Measurements from ENCODE around the gene PPP2CA. TPM values are rescaled to one million over a fixed set of nuclear protein-coding genes. Genes with fewer than 3 reads are reported as not detected.
"Not testable (repeated sequence)": the region's sequence is repeated elsewhere in the genome, so short reads cannot be mapped to it uniquely, and the experiment has no call there.

PPP2CA gene
- total RNA-seq, 2 donors from 2014 or later = 45.9 to 194 TPM

DNA sequence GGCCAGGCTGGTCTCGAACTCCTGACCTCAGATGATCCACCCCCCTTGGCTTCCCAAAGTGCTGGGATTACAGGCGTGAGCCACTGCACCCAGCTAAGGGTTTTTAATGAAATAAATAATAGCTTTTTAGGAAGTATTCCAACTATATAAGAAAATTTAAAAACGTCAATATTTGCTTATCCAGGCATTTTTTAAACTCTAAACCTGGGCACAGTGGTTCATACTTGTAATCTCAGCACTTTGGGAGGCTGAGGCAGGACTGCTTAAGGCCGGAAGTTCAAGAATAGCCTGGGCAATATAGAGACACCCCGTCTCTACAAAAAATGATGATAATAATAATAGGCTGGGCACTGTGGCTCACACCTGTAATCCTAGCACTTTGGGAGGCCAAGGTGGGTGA lies 63.3 kb downstream of the PPP2CA start:
- Histone ChIP-seq H3K36me3 (replicated peaks in 1 of 2; ENCODE audit: insufficient read depth in 1 of 2, low read depth in 2 of 2) (peaks cover 34 to 35% of the 10 kb centered on the region in 2 donors), H3K27ac (no peak overlapping the region), H3K4me3 (no peak overlapping the region), H3K4me1 (no peaks in the 10 kb centered on the region), H3K27me3 (no peaks in the 10 kb centered on the region), H3K9me3 (no peaks in the 10 kb centered on the region)
- intact Hi-C loops (cut with DNase I) = no loop called here
- TF ChIP-seq, protein P1, sequence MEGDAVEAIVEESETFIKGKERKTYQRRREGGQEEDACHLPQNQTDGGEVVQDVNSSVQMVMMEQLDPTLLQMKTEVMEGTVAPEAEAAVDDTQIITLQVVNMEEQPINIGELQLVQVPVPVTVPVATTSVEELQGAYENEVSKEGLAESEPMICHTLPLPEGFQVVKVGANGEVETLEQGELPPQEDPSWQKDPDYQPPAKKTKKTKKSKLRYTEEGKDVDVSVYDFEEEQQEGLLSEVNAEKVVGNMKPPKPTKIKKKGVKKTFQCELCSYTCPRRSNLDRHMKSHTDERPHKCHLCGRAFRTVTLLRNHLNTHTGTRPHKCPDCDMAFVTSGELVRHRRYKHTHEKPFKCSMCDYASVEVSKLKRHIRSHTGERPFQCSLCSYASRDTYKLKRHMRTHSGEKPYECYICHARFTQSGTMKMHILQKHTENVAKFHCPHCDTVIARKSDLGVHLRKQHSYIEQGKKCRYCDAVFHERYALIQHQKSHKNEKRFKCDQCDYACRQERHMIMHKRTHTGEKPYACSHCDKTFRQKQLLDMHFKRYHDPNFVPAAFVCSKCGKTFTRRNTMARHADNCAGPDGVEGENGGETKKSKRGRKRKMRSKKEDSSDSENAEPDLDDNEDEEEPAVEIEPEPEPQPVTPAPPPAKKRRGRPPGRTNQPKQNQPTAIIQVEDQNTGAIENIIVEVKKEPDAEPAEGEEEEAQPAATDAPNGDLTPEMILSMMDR (IDR thresholded peaks at IDR 0.05) = no peak
- no peak for TF ChIP-seq POLR2A (IDR thresholded peaks at IDR 0.05)
- no peak for ATAC-seq
- DNase-seq = no peak
- WGBS, 2 donors = 89 to 91% methylated on average over 5 of the region's 5 CpGs

DNA sequence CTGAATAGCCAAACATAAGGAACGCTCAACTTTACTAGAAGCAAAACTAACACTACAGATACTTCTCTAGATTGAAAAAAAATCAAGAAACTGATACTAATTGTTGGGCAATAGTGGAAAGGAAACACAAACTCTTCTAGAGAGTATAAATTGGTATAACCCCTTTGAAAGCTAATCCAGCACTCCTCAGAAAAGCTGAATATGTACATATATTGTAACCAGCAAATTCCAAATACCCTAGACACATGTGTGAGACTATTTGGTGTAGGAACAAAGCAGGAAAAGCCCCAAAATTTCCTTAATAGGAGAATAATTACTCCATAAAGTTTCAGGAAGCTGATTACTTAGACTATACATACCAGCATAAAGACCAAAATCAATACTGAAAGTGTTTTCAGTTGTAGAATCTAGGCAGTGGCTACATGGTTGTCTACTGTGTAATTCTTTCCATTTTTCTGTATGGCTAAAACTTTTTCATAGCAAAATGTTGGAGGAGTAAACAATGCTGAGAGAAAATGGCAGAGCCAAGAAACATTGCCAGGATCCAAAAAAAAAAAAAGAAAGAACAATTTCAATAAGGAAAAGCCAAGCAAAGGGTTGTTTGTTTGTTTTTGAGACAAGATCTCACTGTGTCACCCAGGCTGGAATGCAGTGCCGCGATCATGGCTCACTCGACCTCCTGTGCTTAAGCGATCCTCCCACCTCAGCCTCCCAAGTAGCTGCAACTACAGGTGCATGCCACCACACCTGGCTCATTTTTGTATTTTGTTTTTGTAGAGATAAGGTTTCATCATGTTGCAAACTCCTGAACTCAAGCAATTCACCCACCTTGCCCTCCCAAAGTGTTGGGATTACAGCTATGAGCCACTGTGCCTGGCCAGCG lies 64.1 kb downstream of the PPP2CA start:
- no peak for DNase-seq
- intact Hi-C loops (cut with DNase I) = no loop called here
- no peak overlapping the region for H3K27ac ChIP-seq
- no peak for ATAC-seq
- H3K27me3 ChIP-seq = no peaks in the 10 kb centered on the region
- TF ChIP-seq POLR2A (IDR thresholded peaks at IDR 0.05) = no peak
- TF ChIP-seq, protein P1 (IDR thresholded peaks at IDR 0.05) = no peak
- WGBS, 2 donors = 96 to 98% methylated on average over 6 of the region's 6 CpGs
- no peak overlapping the region for H3K4me3 ChIP-seq
- no peaks in the 10 kb centered on the region for H3K9me3 ChIP-seq
- H3K36me3 ChIP-seq (replicated peaks in 1 of 2; ENCODE audit: insufficient read depth in 1 of 2, low read depth in 2 of 2) = peaks cover 35 to 36% of the 10 kb centered on the region in 2 donors
- H3K4me1 ChIP-seq = no peaks in the 10 kb centered on the region

DNA sequence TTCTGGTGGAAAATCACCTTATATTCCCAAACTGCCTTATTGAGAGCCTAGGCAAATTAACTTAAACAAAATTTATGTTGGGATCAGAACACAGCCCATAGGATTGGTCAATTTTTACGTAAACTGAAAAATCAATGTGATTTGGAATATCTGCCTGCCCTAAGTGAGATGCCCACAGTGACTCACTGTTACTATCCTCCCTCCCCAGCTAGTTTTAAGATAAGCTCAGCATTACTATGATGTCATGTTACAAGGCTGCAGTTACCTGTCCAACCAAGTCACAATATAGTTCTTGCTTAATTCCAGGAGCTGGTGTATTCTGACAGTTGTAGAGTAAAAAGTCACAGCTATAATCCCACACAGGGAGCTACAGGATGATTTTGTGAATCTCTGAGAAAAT lies 72.2 kb downstream of the PPP2CA start:
- ATAC-seq = peak; percentile 62
- Histone ChIP-seq H3K4me1 (peaks cover 45% of the 10 kb centered on the region), H3K27ac (peak overlapping the region in 2 of 4 donors; percentile 37 to 51), H3K36me3 (replicated peaks in 1 of 2; ENCODE audit: insufficient read depth in 1 of 2, low read depth in 2 of 2) (peaks cover 11 to 14% of the 10 kb centered on the region in 2 donors), H3K27me3 (no peaks in the 10 kb centered on the region), H3K4me3 (no peak overlapping the region), H3K9me3 (no peaks in the 10 kb centered on the region)
- DNase-seq = no peak
- intact Hi-C loops (cut with DNase I) = no loop called here
- no peak for TF ChIP-seq POLR2A (IDR thresholded peaks at IDR 0.05)
- TF ChIP-seq, protein P1 (IDR thresholded peaks at IDR 0.05) = no peak
- WGBS, 2 donors = 73 to 88% methylated on average over 1 of the region's 1 CpG

DNA sequence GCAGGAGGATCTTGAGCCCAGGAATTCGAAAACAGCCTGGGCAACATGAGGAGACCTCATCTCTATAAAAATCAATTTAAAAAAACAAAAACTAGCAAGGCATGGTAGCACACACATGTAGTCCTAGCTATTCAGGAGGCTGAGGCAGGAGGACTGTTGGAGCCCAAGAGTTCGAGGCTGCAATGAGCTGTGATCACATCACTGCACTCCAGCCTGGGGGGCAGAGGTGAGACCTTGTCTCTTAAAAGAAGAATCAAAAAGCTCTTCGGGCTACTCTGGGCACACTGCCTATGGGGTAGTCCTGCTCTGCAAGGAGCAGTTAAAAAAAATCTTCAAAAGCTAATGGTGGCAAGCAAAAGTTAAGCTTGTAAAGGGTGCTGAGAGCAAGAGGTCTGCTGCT lies 72.6 kb downstream of the PPP2CA start:
- H3K27me3 ChIP-seq = no peaks in the 10 kb centered on the region
- DNase-seq (no peak), ATAC-seq (no peak)
- no peaks in the 10 kb centered on the region for H3K9me3 ChIP-seq
- TF ChIP-seq, protein P1 (IDR thresholded peaks at IDR 0.05) = no peak
- TF ChIP-seq POLR2A (IDR thresholded peaks at IDR 0.05) = no peak
- H3K36me3 ChIP-seq (replicated peaks in 1 of 2; ENCODE audit: insufficient read depth in 1 of 2, low read depth in 2 of 2) = peaks cover 7 to 9% of the 10 kb centered on the region in 2 donors
- no peak overlapping the region for H3K4me3 ChIP-seq
- intact Hi-C loops (cut with DNase I) = no loop called here
- H3K27ac ChIP-seq = peak overlapping the region in 2 of 4 donors; percentile 37 to 51
- WGBS, 2 donors = 96 to 99% methylated on average over 3 of the region's 3 CpGs
- H3K4me1 ChIP-seq = peaks cover 48% of the 10 kb centered on the region

DNA sequence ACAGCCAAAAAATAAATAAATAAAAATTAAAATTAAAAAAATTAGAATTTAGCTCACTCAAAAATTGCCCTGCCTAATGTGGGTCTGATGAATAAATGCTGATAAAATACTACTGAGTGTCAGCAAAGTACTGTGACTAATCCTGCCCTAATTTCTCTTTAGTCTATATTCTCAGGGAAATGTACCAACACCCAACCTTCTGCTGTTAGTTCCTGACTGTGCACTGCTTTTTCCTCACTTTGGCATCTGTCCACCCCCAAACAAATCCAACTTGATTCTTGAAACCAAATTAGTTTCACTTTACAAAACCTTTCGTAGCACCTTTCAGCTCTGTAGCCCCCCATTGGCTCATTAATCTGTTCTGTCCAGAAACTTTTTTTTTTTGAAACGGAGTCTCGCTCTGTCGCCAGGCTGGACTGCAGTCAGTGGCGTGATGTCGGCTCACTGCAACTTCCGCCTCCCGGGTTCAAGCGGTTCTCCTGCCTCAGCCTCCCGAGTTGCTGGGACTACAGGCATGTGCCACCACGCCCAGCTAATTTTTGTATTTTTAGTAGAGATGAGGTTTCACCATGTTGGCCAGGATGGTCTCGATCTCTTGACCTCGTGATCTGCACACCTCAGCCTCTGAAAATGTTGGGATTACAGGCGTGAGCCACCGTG lies 73.6 kb downstream of the PPP2CA start:
- peak overlapping the region in 1 of 4 donors; percentile 72 for H3K27ac ChIP-seq

More for the DNA sequence above, 73.6 kb downstream of the PPP2CA start:
- WGBS, 2 donors = 94 to 98% methylated on average over 15 of the region's 15 CpGs
- H3K27me3 ChIP-seq; intact Hi-C loops (cut with DNase I); H3K4me3 ChIP-seq; DNase-seq; H3K9me3 ChIP-seq; H3K36me3 ChIP-seq (replicated peaks in 1 of 2; ENCODE audit: insufficient read depth in 1 of 2, low read depth in 2 of 2); ATAC-seq: not testable (repeated sequence)
- peaks cover 49% of the 10 kb centered on the region for H3K4me1 ChIP-seq
